Measurements from ENCODE around the gene OTUB2.

Gene OTUB2

GRCh38 chr14:93977790-93978581 lies 48.2 kb upstream of the OTUB2 start:
- Histone ChIP-seq H2BK5ac (ENCODE audit: low read length) (no peak overlapping the region), H2BK120ac (ENCODE audit: low read depth, low read length) (no peak overlapping the region), H3K4me3 (ENCODE audit: low read length in 2 of 2) (no peak overlapping the region), H3K9ac (ENCODE audit: low read depth, low read length, poor library complexity) (no peak overlapping the region), H3K9me3 (replicated peaks in 1 of 2; ENCODE audit: control insufficient read depth in 2 of 2, insufficient read depth in 1 of 2, low read depth in 1 of 2, low read length in 2 of 2) (no peaks in the 10 kb centered on the region), H2AK5ac (ENCODE audit: low read depth, low read length) (no peak overlapping the region), H3K18ac (ENCODE audit: low read length) (peak overlapping the region; percentile 25), H2AFZ (ENCODE audit: low read length) (no peak overlapping the region), H3K27ac (replicated peaks; ENCODE audit: low read length) (no peak overlapping the region), H3K79me1 (ENCODE audit: low read depth, low read length) (no peaks in the 10 kb centered on the region), H4K8ac (ENCODE audit: low read depth, low read length) (no peak overlapping the region), H3K27me3 (ENCODE audit: control insufficient read depth in 3 of 3, insufficient read depth in 3 of 3, low read depth in 1 of 3, low read length in 3 of 3) (peaks cover 0 to 7% (median 0%) of the 10 kb centered on the region in 3 experiments), H4K91ac (ENCODE audit: low read depth, low read length, poor library complexity) (no peak overlapping the region), H3K4me2 (ENCODE audit: insufficient read depth, low read length, poor library complexity, severe bottlenecking) (no peak overlapping the region), H3K14ac (ENCODE audit: low read length) (no peak overlapping the region), H3K4me1 (ENCODE audit: control insufficient read depth in 2 of 2, insufficient read depth in 1 of 2, low read depth in 1 of 2, low read length in 2 of 2) (peaks cover 0 to 14% of the 10 kb centered on the region in 2 donors), H2BK15ac (ENCODE audit: low read length) (no peak overlapping the region), H3K23ac (ENCODE audit: low read depth, low read length, poor library complexity) (no peak overlapping the region), H3K36me3 (replicated peaks in 1 of 2; ENCODE audit: control insufficient read depth in 2 of 2, insufficient read depth in 2 of 2, low read length in 2 of 2) (no peaks in the 10 kb centered on the region), H3K4ac (ENCODE audit: low read length) (no peak overlapping the region), H2BK12ac (ENCODE audit: low read length) (no peak overlapping the region)
- WGBS, 2 donors (ENCODE audit: extremely low coverage in 2 of 2, insufficient read length in 2 of 2, insufficient replicate concordance in 1 of 2), result no CpG with 5 or more reads among the region's 11 CpGs
- DNase-seq (ENCODE audit: low spot score), result no peak

GRCh38 chr14:93978735-93979134 lies 47.4 kb upstream of the OTUB2 start:
- H3K9me3 ChIP-seq (replicated peaks in 1 of 2; ENCODE audit: control insufficient read depth in 2 of 2, insufficient read depth in 1 of 2, low read depth in 1 of 2, low read length in 2 of 2), result no peaks in the 10 kb centered on the region
- no peak overlapping the region for H4K91ac ChIP-seq (ENCODE audit: low read depth, low read length, poor library complexity)
- H3K27me3 ChIP-seq (ENCODE audit: control insufficient read depth in 3 of 3, insufficient read depth in 3 of 3, low read depth in 1 of 3, low read length in 3 of 3), result peaks cover 0 to 7% (median 0%) of the 10 kb centered on the region in 3 experiments
- H2BK15ac ChIP-seq (ENCODE audit: low read length), result no peak overlapping the region
- no CpG with 5 or more reads among the region's 4 CpGs for WGBS, 2 donors (ENCODE audit: extremely low coverage in 2 of 2, insufficient read length in 2 of 2, insufficient replicate concordance in 1 of 2)
- H3K23ac ChIP-seq (ENCODE audit: low read depth, low read length, poor library complexity), result no peak overlapping the region
- no peak overlapping the region for H3K9ac ChIP-seq (ENCODE audit: low read depth, low read length, poor library complexity)
- no peak overlapping the region for H2BK120ac ChIP-seq (ENCODE audit: low read depth, low read length)
- no peak overlapping the region for H3K27ac ChIP-seq (replicated peaks; ENCODE audit: low read length)
- no peak overlapping the region for H2BK5ac ChIP-seq (ENCODE audit: low read length)
- H3K79me1 ChIP-seq (ENCODE audit: low read depth, low read length), result no peaks in the 10 kb centered on the region
- no peak for DNase-seq (ENCODE audit: low spot score)
- no peak overlapping the region for H2BK12ac ChIP-seq (ENCODE audit: low read length)
- H2AK5ac ChIP-seq (ENCODE audit: low read depth, low read length), result no peak overlapping the region
- H4K8ac ChIP-seq (ENCODE audit: low read depth, low read length), result no peak overlapping the region
- H3K14ac ChIP-seq (ENCODE audit: low read length), result no peak overlapping the region
- H3K36me3 ChIP-seq (replicated peaks in 1 of 2; ENCODE audit: control insufficient read depth in 2 of 2, insufficient read depth in 2 of 2, low read length in 2 of 2), result no peaks in the 10 kb centered on the region
- H3K4me1 ChIP-seq (ENCODE audit: control insufficient read depth in 2 of 2, insufficient read depth in 1 of 2, low read depth in 1 of 2, low read length in 2 of 2), result peaks cover 0 to 14% of the 10 kb centered on the region in 2 donors
- H2AFZ ChIP-seq (ENCODE audit: low read length), result no peak overlapping the region
- H3K4me3 ChIP-seq (ENCODE audit: low read length in 2 of 2), result no peak overlapping the region
- H3K4me2 ChIP-seq (ENCODE audit: insufficient read depth, low read length, poor library complexity, severe bottlenecking), result no peak overlapping the region
- no peak overlapping the region for H3K18ac ChIP-seq (ENCODE audit: low read length)
- H3K4ac ChIP-seq (ENCODE audit: low read length), result no peak overlapping the region

GRCh38 chr14:93980456-93981201 lies 45.5 kb upstream of the OTUB2 start:
- Histone ChIP-seq H3K4me1 (ENCODE audit: control insufficient read depth in 2 of 2, insufficient read depth in 1 of 2, low read depth in 1 of 2, low read length in 2 of 2) (peaks cover 0 to 18% of the 10 kb centered on the region in 2 donors), H3K4me2 (ENCODE audit: insufficient read depth, low read length, poor library complexity, severe bottlenecking) (no peak overlapping the region), H2BK15ac (ENCODE audit: low read length) (no peak overlapping the region), H2AK5ac (ENCODE audit: low read depth, low read length) (peak overlapping the region; percentile 13), H3K36me3 (replicated peaks in 1 of 2; ENCODE audit: control insufficient read depth in 2 of 2, insufficient read depth in 2 of 2, low read length in 2 of 2) (no peaks in the 10 kb centered on the region), H2BK120ac (ENCODE audit: low read depth, low read length) (no peak overlapping the region), H2BK5ac (ENCODE audit: low read length) (no peak overlapping the region), H3K23ac (ENCODE audit: low read depth, low read length, poor library complexity) (peak overlapping the region; percentile 13), H3K79me1 (ENCODE audit: low read depth, low read length) (no peaks in the 10 kb centered on the region), H3K27ac (replicated peaks; ENCODE audit: low read length) (no peak overlapping the region), H3K9me3 (replicated peaks in 1 of 2; ENCODE audit: control insufficient read depth in 2 of 2, insufficient read depth in 1 of 2, low read depth in 1 of 2, low read length in 2 of 2) (no peaks in the 10 kb centered on the region), H3K9ac (ENCODE audit: low read depth, low read length, poor library complexity) (no peak overlapping the region), H3K4ac (ENCODE audit: low read length) (no peak overlapping the region), H2BK12ac (ENCODE audit: low read length) (no peak overlapping the region), H3K14ac (ENCODE audit: low read length) (peak overlapping the region; percentile 2), H4K91ac (ENCODE audit: low read depth, low read length, poor library complexity) (no peak overlapping the region), H4K8ac (ENCODE audit: low read depth, low read length) (no peak overlapping the region), H2AFZ (ENCODE audit: low read length) (no peak overlapping the region), H3K4me3 (ENCODE audit: low read length in 2 of 2) (no peak overlapping the region), H3K18ac (ENCODE audit: low read length) (peak overlapping the region; percentile 42), H3K27me3 (ENCODE audit: control insufficient read depth in 3 of 3, insufficient read depth in 3 of 3, low read depth in 1 of 3, low read length in 3 of 3) (peaks cover 0 to 4% (median 0%) of the 10 kb centered on the region in 3 experiments)
- no CpG with 5 or more reads among the region's 11 CpGs for WGBS, 2 donors (ENCODE audit: extremely low coverage in 2 of 2, insufficient read length in 2 of 2, insufficient replicate concordance in 1 of 2)
- DNase-seq (ENCODE audit: low spot score), result no peak

Data from neuronal stem cell (in vitro differentiated cells).